Measurements from ENCODE around the gene GDPD5.

GDPD5 gene

DNA sequence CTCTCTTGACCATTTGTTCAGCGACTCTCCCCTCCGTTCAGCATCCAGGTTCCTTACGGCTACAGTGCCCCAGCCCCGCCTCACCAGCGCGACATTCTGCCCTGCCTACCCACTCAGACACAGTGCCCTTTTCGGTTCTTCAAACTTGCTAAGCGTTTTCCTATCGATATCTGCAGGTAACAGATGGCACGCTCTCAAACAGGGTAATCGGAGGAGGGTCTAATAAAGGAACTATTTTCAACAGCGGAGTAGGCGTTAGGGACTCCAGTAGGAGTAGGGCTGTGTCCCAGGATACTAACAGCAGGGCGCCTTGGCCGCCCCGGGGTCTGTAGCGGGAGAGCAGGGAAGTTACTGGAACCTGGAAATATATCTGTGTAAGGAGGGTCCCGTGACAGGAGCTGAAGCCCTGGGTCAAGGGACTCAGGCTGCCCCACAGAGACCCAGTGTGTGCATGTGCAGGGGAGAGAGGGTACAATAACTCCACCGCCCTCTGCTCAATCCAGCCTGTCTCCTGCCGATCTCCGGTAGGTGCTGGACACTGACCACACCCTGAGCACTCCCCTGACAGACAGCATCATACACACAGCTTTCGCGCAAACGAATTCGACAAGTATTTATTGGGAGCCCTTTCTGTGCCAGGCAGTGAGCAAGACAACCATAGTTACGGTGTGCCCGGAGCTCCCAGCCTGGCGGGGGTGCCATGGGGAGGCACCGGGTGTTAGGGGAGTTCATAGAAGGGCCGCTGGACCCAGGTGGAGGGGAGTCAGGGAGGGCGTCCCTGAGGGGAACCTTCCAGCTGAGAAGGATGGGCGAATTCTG, 94.8 kb downstream of the GDPD5 start:
- no peak for DNase-seq (ENCODE audit: extremely low spot score)
- TF ChIP-seq, protein P1, sequence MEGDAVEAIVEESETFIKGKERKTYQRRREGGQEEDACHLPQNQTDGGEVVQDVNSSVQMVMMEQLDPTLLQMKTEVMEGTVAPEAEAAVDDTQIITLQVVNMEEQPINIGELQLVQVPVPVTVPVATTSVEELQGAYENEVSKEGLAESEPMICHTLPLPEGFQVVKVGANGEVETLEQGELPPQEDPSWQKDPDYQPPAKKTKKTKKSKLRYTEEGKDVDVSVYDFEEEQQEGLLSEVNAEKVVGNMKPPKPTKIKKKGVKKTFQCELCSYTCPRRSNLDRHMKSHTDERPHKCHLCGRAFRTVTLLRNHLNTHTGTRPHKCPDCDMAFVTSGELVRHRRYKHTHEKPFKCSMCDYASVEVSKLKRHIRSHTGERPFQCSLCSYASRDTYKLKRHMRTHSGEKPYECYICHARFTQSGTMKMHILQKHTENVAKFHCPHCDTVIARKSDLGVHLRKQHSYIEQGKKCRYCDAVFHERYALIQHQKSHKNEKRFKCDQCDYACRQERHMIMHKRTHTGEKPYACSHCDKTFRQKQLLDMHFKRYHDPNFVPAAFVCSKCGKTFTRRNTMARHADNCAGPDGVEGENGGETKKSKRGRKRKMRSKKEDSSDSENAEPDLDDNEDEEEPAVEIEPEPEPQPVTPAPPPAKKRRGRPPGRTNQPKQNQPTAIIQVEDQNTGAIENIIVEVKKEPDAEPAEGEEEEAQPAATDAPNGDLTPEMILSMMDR (IDR thresholded peaks at IDR 0.05; ENCODE audit: control extremely low read depth, extremely low read depth, low read depth, missing control alignments) = no peak
- ChIA-PET POLR2A (no interaction called here), CTCF (interaction anchor here (1.0 to 2.0 kb wide), 2 partner anchors 21 to 43 kb away, joined by 3 to 6 read pairs; no protein-coding TSS in a partner anchor)

DNA sequence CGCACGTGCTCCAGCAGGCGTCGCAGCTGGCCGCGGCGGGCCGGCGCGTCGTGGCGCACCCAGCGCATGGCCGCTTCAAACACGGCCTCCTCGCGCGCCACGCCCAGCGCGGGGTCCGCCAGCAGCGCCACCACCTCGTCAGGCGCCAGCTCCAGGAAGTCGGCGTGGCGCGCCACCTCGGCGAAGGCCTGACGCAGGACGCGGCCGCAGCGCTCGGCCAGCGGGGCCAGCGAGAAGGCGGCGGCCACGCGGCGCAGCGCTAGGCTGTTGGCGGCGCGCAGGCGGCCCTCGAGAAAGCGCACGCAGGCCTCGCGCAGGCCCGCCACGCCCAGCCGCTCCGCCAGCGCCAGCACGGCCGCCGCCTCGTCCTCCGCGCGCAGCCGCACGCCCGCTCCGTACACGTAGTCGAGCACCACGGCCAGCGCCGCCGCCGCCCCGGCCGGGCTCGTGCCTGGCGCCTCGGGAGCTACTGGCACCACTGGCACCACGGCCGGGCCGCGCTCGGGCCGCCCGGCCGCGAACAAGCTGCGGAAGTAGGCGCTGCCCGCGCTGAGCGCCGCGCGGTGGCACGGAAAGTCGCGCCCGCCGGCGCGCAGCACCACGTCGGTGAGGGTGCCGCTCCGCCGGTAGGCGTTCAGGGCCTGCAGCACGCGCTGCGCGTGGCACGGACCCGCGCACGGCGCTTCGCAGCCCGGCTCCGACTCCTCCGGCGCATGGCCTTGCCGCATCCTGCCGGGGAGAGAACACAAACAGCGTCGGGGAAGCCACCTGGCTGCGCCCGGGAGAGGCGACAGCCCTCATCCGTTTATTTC, 95.6 kb downstream of the GDPD5 start:
- TF ChIP-seq, protein P1 (IDR thresholded peaks at IDR 0.05; ENCODE audit: control extremely low read depth, extremely low read depth, low read depth, missing control alignments) = peak; percentile 0
- DNase-seq (ENCODE audit: extremely low spot score) = peak; percentile 72
- POLR2A ChIA-PET = no interaction called here
- CTCF ChIA-PET = interaction anchor here (1.1 to 2.0 kb wide), 3 partner anchors 15 to 60 kb away, joined by 3 to 6 read pairs (median 5); no protein-coding TSS in a partner anchor

DNA sequence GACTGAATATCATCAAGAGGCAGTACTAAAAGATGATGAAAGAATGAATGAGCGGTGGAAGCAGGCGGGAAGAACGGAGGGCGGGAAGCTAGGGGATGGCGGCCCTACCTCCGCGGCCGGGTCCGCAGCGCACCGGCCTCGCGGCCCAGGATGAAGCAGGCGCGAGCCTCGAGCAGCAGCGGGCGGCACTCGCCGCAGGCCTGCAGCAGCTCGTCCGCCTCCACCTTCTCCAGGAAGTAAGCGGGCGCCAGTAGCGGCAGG, 96.2 kb downstream of the GDPD5 start:
- POLR2A ChIA-PET = no interaction called here
- TF ChIP-seq, protein P1 (IDR thresholded peaks at IDR 0.05; ENCODE audit: control extremely low read depth, extremely low read depth, low read depth, missing control alignments) = no peak
- no peak for DNase-seq (ENCODE audit: extremely low spot score)
- CTCF ChIA-PET = interaction anchor here (1.1 to 2.0 kb wide), 3 partner anchors 15 to 61 kb away, joined by 3 to 6 read pairs (median 5); no protein-coding TSS in a partner anchor

DNA sequence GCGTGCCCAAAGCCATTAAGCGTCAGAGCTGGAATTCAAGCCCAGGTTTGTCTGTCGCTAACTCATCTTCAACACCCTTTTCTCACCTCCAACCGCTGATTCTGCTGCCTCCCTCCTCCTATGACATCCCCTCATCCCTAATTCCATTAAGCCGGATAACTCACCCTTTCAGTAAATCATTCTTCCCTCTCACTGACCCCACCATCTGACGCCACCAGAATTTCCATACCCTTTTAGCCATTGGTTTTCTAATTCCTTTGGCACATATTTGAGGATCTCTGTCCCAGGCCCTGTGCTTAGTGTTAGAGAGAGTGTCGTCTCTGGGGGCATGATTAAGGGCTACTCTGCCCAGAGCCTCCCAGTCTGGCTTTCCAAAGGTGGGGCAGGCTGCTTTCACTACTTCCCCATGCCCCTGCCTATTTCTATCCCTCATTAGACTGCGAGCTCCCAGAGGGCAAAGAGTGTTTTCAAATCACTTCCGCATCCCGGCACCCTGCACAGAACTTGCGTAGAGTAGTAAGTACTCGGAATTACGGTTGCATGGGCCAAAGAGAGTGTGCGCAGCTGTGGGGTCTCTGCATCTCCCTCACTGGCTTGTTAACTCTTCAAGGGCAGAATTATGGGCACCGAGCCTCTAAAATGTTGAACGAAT, 96.6 kb downstream of the GDPD5 start:
- DNase-seq (ENCODE audit: extremely low spot score) = no peak
- ChIA-PET POLR2A (no interaction called here), CTCF (interaction anchor here (1.1 to 4.8 kb wide), 4 partner anchors 16 to 61 kb away, joined by 3 to 22 read pairs (median 6); no protein-coding TSS in a partner anchor)
- TF ChIP-seq, protein P1 (IDR thresholded peaks at IDR 0.05; ENCODE audit: control extremely low read depth, extremely low read depth, low read depth, missing control alignments) = no peak

DNA sequence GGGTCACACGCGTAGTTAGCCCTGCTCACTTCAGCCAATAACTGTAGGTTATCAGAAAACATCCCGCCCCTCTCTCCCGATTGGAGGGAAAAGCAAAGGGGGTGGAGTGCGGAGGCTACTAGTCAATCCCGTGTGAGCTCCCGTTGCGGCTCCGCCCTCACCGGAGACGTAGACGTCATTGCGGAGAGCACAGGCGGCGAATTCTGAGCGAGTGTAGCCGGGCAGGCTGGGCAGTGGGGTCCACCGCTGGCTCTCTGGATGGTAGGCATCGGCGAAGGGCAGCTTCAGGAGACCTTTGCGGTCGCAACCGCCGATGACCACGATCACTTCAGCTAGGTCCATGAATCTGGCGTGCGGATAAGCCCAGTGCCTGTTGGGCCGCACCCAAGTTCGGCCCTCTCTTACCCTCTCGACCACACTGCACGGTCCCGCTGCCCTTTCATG, 97.4 kb downstream of the GDPD5 start:
- TF ChIP-seq, protein P1 (IDR thresholded peaks at IDR 0.05; ENCODE audit: control extremely low read depth, extremely low read depth, low read depth, missing control alignments) = no peak
- CTCF ChIA-PET = interaction anchor here (0.7 to 4.8 kb wide), 3 partner anchors 11 to 20 kb away, joined by 3 to 22 read pairs (median 3); no protein-coding TSS in a partner anchor
- POLR2A ChIA-PET = no interaction called here
- DNase-seq (ENCODE audit: extremely low spot score) = peak; percentile 88

DNA sequence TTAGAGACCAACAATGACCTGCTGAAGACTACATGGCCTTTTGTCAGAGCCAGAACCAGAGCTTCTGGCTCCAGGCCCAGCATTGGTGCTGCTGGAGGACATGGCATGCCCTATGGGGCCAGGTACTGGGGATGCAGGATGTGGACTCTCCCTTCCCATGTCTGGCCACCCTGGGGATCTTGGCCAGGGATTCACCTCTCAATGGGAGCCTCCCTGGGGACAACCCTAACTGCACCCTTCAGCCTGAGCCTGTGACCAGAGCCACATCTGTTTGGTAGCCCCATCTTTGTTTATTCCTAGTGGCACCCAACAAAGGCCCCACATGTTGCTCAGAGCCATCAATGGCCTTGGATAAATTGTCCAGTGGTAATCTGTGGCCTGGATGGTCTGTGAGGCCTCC, 98.6 kb downstream of the GDPD5 start:
- ChIA-PET POLR2A (no interaction called here), CTCF (interaction anchor here (0.7 to 4.8 kb wide), 4 partner anchors 10 to 38 kb away, joined by 3 to 22 read pairs (median 8); no protein-coding TSS in a partner anchor)
- TF ChIP-seq, protein P1 (IDR thresholded peaks at IDR 0.05; ENCODE audit: control extremely low read depth, extremely low read depth, low read depth, missing control alignments) = no peak
- no peak for DNase-seq (ENCODE audit: extremely low spot score)
